OCI-LY1 (cell line): ENCODE data around the gene ZNF221.

Source experiments
- EZH2 ChIP-seq: fragments of 200-600 bp; sonication (generic), shearing (Covaris generic); IDR thresholded peaks from 2 replicates; pipeline ENCODE4 v1.8.0; 2017; ENCODE audit warnings: borderline replicate concordance, mixed run types, mild to moderate bottlenecking, antibody characterized with exemption, low read length, moderate library complexity, mixed read lengths
- TF ChIP-seq, protein P1 (sequence below): fragments of 200-600 bp; sonication (generic), shearing (Covaris generic); IDR thresholded peaks from 2 replicates; pipeline ENCODE4 v1.5.1; 2017; ENCODE audit warnings: mild to moderate bottlenecking, antibody characterized with exemption, low read length, moderate library complexity, mixed read lengths

DNA sequence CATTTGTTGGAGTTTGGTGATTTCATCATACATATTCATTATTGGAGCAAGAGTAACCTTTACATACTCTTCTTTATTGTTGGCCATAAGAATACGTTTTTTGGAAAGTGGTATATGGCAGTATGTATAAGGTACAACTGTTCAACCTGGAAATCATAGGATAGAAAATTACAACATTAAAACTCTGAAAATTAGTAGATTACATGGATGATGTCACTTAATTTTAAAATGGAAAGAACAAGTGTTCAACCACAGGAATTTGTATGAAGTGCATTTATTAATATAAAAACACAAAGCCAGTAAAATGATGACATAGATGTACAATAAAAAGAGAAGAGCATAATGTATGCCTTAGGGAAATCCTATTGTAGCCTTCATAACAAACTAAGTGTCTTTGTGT is 25.7 kb downstream of the ZNF221 start:
- TF ChIP-seq, protein P1, sequence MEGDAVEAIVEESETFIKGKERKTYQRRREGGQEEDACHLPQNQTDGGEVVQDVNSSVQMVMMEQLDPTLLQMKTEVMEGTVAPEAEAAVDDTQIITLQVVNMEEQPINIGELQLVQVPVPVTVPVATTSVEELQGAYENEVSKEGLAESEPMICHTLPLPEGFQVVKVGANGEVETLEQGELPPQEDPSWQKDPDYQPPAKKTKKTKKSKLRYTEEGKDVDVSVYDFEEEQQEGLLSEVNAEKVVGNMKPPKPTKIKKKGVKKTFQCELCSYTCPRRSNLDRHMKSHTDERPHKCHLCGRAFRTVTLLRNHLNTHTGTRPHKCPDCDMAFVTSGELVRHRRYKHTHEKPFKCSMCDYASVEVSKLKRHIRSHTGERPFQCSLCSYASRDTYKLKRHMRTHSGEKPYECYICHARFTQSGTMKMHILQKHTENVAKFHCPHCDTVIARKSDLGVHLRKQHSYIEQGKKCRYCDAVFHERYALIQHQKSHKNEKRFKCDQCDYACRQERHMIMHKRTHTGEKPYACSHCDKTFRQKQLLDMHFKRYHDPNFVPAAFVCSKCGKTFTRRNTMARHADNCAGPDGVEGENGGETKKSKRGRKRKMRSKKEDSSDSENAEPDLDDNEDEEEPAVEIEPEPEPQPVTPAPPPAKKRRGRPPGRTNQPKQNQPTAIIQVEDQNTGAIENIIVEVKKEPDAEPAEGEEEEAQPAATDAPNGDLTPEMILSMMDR = no peak
- TF ChIP-seq EZH2 = no peak
